H1 (cell line): ENCODE data around the gene CAMK2B. TPM values are rescaled to one million over a fixed set of nuclear protein-coding genes. Genes with fewer than 3 reads are reported as not detected.

Source experiments
- CBX8 ChIP-seq: fragments of 300-800, 300-1000 bp; sonication (generic); IDR thresholded peaks from 2 replicates; pipeline ENCODE4 v1.7.1; 2016; ENCODE audit warnings: low read depth, low read length, borderline replicate concordance
- MAFK ChIP-seq: IDR thresholded peaks from 2 replicates; pipeline ENCODE4 v1.6.1; 2012; ENCODE audit warnings: low read depth, mild to moderate bottlenecking, improper control_type of control experiment, low read length
- polyA plus RNA-seq, 7 experiments: library from polyadenylated mRNA; depleted of rRNA in 3 of 7; stranded (reverse) in 5 of 7; unstranded in 2 of 7; fragments of >200 nt in 5 of 7; fragments of 200-250 nt in 2 of 7; gene quantifications; 1 replicate in 5 of 7; 2 replicates in 1 of 7; 4 replicates in 1 of 7; pipeline versions ENCODE4 v1.2.1 to v1.2.3, GENCODE V29; 2011 to 2013; ENCODE audit warnings: missing spikeins in 2 of 7, mixed read lengths in 2 of 7
- total RNA-seq: library from RNA; stranded (reverse); fragmentation: NEBNext Ultra II Directional; extraction: Animal tissue kit (Norgen Biotek cat#: 25700); gene quantifications from 2 replicates; pipeline ENCODE4 v1.2.1, GENCODE V29; 2021

Gene CAMK2B
- total and polyA plus RNA-seq, 2 of the 8 experiments (the other 6 are each of a cell fraction or from before 2014, with no cell fraction given): 0.05 to 0.15 TPM

GRCh38 chr7:44219371-44220045, 105.9 kb downstream of the CAMK2B start (continued):
- TF ChIP-seq MAFK: no peak
- no peak for TF ChIP-seq CBX8
- TF ChIP-seq, all 59 proteins: peak for 0
